GM23248 (cell line): Measurements from ENCODE around the gene SMYD4. TPM values are rescaled to one million over a fixed set of nuclear protein-coding genes. Genes with fewer than 3 reads are reported as not detected.
"Not testable (repeated sequence)": the region's sequence is repeated elsewhere in the genome, so short reads cannot be mapped to it uniquely, and the experiment has no call there.

Experiments
- DNase-seq: peaks from one replicate; pipeline ENCODE4 v3.0.0-alpha.2; 2015
- H2AFZ ChIP-seq: fragments of 200-600 bp; sonication (generic); 2 replicates; pipeline ENCODE4 v1.6.1; 2016; ENCODE audit warnings: antibody characterized with exemption
- H3F3A ChIP-seq: fragments of 200-600 bp; sonication (generic); 2 replicates; pipeline ENCODE4 v1.6.1; 2016; ENCODE audit warnings: mild to moderate bottlenecking, antibody characterized with exemption, mixed run types; ENCODE audit not compliant: insufficient read depth
- H3K27ac ChIP-seq: fragments of 200-600 bp; sonication (generic); 2 replicates; pipeline ENCODE4 v1.5.1; 2016; ENCODE audit warnings: mild to moderate bottlenecking
- H3K27me3 ChIP-seq: fragments of 200-600 bp; sonication (generic); replicated peaks from 2 replicates; pipeline ENCODE4 v1.6.1; 2016; ENCODE audit warnings: mild to moderate bottlenecking; ENCODE audit not compliant: insufficient read depth
- H3K36me3 ChIP-seq: fragments of 200-600 bp; sonication (generic); 2 replicates; pipeline ENCODE4 v1.6.1; 2016; ENCODE audit warnings: low read depth, mild to moderate bottlenecking
- H3K4me1 ChIP-seq: fragments of 200-600 bp; sonication (generic); 2 replicates; pipeline ENCODE4 v1.6.1; 2016; ENCODE audit warnings: mild to moderate bottlenecking; ENCODE audit not compliant: insufficient read depth
- H3K4me2 ChIP-seq: fragments of 200-600 bp; sonication (generic); one replicate; pipeline ENCODE4 v1.6.1; 2016; ENCODE audit warnings: mild to moderate bottlenecking; ENCODE audit not compliant: unreplicated experiment
- H3K4me3 ChIP-seq: fragments of 200-600 bp; sonication (generic); 2 replicates; pipeline ENCODE4 v1.5.1; 2016; ENCODE audit warnings: mild to moderate bottlenecking
- H3K79me2 ChIP-seq: fragments of 200-600 bp; sonication (generic); 2 replicates; pipeline ENCODE4 v1.6.1; 2016; ENCODE audit warnings: mild to moderate bottlenecking; ENCODE audit not compliant: insufficient read depth
- H3K9ac ChIP-seq: fragments of 200-600 bp; sonication (generic); 2 replicates; pipeline ENCODE4 v1.6.1; 2016; ENCODE audit warnings: mild to moderate bottlenecking
- H3K9me2 ChIP-seq: fragments of 200-600 bp; sonication (generic); 2 replicates; pipeline ENCODE4 v1.6.1; 2016; ENCODE audit warnings: mixed run types, mild to moderate bottlenecking, moderate library complexity; ENCODE audit not compliant: insufficient read depth
- H3K9me3 ChIP-seq: fragments of 200-600 bp; sonication (generic); one replicate; pipeline ENCODE4 v1.6.1; 2017; ENCODE audit warnings: low read depth
- H4K20me1 ChIP-seq: fragments of 200-600 bp; sonication (generic); 2 replicates; pipeline ENCODE4 v1.6.0; 2016; ENCODE audit not compliant: insufficient read depth
- EZH2 ChIP-seq: fragments of 200-600 bp; sonication (generic); IDR thresholded peaks from 2 replicates; pipeline ENCODE4 v1.6.1; 2018; ENCODE audit warnings: antibody characterized with exemption, mild to moderate bottlenecking; ENCODE audit not compliant: insufficient read depth, poor library complexity, severe bottlenecking
- EZH2phosphoT487 ChIP-seq: fragments of 200-600 bp; sonication (generic); IDR thresholded peaks from 2 replicates; pipeline ENCODE4 v1.6.1; 2018; ENCODE audit warnings: antibody characterized with exemption, moderate library complexity, mild to moderate bottlenecking, low read depth; ENCODE audit not compliant: insufficient read depth
- WGBS, 2 experiments: methylation state at CpG; one replicate each; pipeline ENCODE4 v1.1.6; 2015 to 2017; ENCODE audit warnings: low lambda C conversion rate in 2 of 2, low coverage in 1 of 2; ENCODE audit errors: missing lambda C conversion rate in 2 of 2; 5-methylcytosine and 5-hydroxymethylcytosine counted together
- in situ Hi-C: fragments of 300-500 bp; cut with MboI; formaldehyde crosslinking; loops from 2 replicates; pipeline ENCODE4 v1.15.0; 2020
- polyA plus RNA-seq: library from polyadenylated mRNA; unstranded; fragments of >200 nt; fragmentation: Nextera tagmentation; extraction: Ambion mirVana; gene quantifications from 2 replicates; pipeline ENCODE4 v1.2.1, GENCODE V29; 2016
- total RNA-seq: library from RNA; depleted of rRNA; stranded (reverse); fragments of >200 nt; shearing (Covaris generic); gene quantifications from 2 replicates; pipeline ENCODE4 v1.2.3, GENCODE V29; 2014

SMYD4 gene
- total and polyA plus RNA-seq, 2 experiments from 2014 or later, result 3.6 to 7.5 TPM

DNA sequence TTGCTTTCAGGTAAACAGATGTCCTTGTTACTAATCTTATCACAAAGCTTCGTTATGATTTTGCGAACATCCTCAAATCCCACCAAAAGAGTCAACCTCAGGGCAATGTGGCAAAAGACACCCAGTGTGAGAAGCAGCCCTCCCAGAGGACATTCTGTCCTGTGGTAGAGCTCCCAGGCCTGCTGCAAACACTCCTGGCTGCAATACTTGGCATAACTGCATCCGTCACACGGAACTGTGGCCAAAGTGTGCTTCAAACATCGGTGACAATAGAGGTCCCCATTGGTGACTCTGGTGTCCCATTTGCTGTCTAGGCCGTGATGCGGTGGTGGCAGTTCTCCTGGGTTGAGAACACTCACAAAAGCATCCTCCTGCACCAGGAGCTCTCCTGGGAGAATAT lies 29.5 kb downstream of the SMYD4 start:
- no peaks in the 10 kb centered on the region for H3K4me1 ChIP-seq
- H3K27ac ChIP-seq, result no peak overlapping the region
- 0 out of 2 replicates have a peak, but pooled peaks cover 6% of the 10 kb centered on the region for H3K36me3 ChIP-seq
- H3K4me3 ChIP-seq, result no peak overlapping the region
- H3K9me3 ChIP-seq, result no peaks in the 10 kb centered on the region
- no peaks in the 10 kb centered on the region for H4K20me1 ChIP-seq
- no peak overlapping the region for H2AFZ ChIP-seq
- no peaks in the 10 kb centered on the region for H3K27me3 ChIP-seq
- DNase-seq, result no peak
- no peaks in the 10 kb centered on the region for H3K9me2 ChIP-seq
- no peak overlapping the region for H3K4me2 ChIP-seq
- no peak overlapping the region for H3K9ac ChIP-seq
- H3K79me2 ChIP-seq, result no peaks in the 10 kb centered on the region; the same call in 1 of the 2 replicates
- 79 to 90% methylated on average over 7 of the region's 7 CpGs for WGBS, 2 experiments
- no peaks in the 10 kb centered on the region for H3F3A ChIP-seq
- TF ChIP-seq EZH2phosphoT487 (no peak), EZH2 (no peak)
- in situ Hi-C loops, result no loop called here

DNA sequence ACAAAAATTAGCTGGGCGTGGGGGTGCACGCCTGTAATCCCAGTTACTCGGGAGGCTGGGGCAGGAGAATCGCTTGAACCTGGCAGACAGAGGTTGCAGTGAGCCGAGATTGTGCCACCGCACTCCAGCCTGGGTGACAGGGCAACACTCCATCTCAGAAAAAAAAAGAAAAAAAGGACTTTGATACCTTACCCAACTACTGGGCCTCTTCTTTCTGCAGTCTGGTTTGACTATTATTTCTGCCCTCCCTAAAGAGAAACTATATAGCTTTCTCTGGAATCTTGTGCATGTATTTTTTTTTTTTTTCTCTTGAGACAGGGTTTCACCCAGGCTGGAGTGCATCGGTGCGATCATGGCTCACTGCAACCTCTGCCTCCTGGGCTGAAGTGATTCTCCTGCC lies 31.9 kb downstream of the SMYD4 start:
- H3K27ac ChIP-seq, H3K36me3 ChIP-seq, H2AFZ ChIP-seq, H3K4me3 ChIP-seq, in situ Hi-C loops, H3K4me1 ChIP-seq, H3K9me3 ChIP-seq, H3K9ac ChIP-seq, H3K9me2 ChIP-seq, H3F3A ChIP-seq, DNase-seq, H3K79me2 ChIP-seq, H3K4me2 ChIP-seq, H3K27me3 ChIP-seq, H4K20me1 ChIP-seq: not testable (repeated sequence)
- 98 to 99% methylated on average over 8 of the region's 8 CpGs for WGBS, 2 experiments

DNA sequence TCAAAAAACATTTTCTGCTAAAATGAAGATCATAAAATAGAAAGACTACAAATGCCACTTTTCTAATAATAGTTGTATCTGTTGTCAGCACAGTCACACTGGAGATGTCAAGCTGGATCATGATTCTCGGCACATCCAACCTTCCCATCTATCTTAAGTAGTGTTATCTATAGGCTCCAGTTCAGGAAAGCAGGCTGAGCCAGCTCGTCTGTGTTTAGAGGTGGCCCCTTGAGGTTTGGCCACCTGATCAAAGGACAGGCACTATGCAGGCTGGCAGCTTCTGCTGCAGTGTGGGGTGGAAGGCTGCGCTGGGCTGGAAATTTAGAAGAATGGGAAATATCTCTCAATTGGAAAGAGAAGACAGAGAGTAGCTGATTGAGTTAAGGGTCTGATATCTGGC lies 32.4 kb downstream of the SMYD4 start:
- H3K79me2 ChIP-seq, result peaks cover 7% of the 10 kb centered on the region
- no peaks in the 10 kb centered on the region for H3K9me3 ChIP-seq
- 80 to 83% methylated on average over 3 of the region's 3 CpGs for WGBS, 2 experiments
- no peaks in the 10 kb centered on the region for H3F3A ChIP-seq
- no peaks in the 10 kb centered on the region for H3K4me1 ChIP-seq
- H3K4me3 ChIP-seq, result no peak overlapping the region
- H3K9me2 ChIP-seq, result no peaks in the 10 kb centered on the region
- TF ChIP-seq EZH2 (no peak), EZH2phosphoT487 (no peak)
- 0 out of 2 replicates have a peak, but pooled peaks cover 6% of the 10 kb centered on the region for H3K36me3 ChIP-seq
- H3K27me3 ChIP-seq, result no peaks in the 10 kb centered on the region
- no peak overlapping the region for H2AFZ ChIP-seq
- in situ Hi-C loops, result no loop called here
- H3K27ac ChIP-seq, result no peak overlapping the region
- no peak for DNase-seq
- H4K20me1 ChIP-seq, result no peaks in the 10 kb centered on the region
- no peak overlapping the region for H3K9ac ChIP-seq
- no peak overlapping the region for H3K4me2 ChIP-seq

DNA sequence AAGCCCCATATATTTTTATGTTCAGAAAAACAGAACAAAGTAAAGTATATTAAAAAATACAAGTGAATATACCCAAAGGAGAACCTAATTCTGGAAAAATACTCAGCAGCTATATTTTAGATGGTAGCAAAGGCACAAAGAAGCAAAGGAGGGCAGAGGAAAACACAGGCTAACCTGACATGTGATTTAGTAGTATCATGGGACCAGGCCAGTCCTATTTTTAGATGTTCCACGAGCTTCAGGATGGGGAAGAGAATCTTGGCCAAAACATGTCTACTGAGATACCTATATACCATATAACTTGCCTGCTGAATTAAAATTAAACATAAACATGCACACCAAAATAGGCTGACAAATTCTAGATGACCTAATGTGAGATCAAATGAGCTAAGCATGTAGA lies 32.9 kb downstream of the SMYD4 start:
- Histone ChIP-seq H3F3A (no peaks in the 10 kb centered on the region), H3K4me1 (no peaks in the 10 kb centered on the region), H3K9me3 (no peaks in the 10 kb centered on the region), H3K4me3 (no peak overlapping the region), H3K4me2 (no peak overlapping the region), H3K27me3 (no peaks in the 10 kb centered on the region), H3K79me2 (peaks cover 13% of the 10 kb centered on the region), H3K27ac (no peak overlapping the region), H2AFZ (no peak overlapping the region), H3K9ac (no peak overlapping the region), H3K9me2 (no peaks in the 10 kb centered on the region), H3K36me3 (0 out of 2 replicates have a peak, but pooled peaks cover 6% of the 10 kb centered on the region), H4K20me1 (no peaks in the 10 kb centered on the region)
- in situ Hi-C loops, result no loop called here
- TF ChIP-seq EZH2phosphoT487 (no peak), EZH2 (no peak)
- no peak for DNase-seq
- 22 to 23% methylated on average over 1 of the region's 1 CpG for WGBS, 2 experiments

DNA sequence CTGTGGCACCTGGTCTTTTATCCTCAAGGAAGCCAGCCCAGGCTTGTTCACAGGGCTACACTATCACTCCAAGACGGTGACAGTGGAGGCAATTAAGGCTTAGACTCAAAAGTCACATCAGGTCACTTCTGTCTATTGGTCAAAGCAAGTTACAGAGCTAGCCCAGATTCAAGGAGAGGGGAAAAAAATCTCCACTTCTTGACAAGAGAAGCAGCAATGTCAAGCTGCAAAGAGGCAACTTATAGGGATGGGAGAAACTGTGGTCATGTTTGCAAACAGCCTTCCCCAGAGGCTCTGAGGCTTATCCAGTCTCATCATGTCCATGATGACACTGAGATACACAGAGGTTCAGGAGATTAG lies 36.3 kb downstream of the SMYD4 start:
- 27 to 47% methylated on average over 1 of the region's 1 CpG for WGBS, 2 experiments
- peaks cover 21% of the 10 kb centered on the region for H3K79me2 ChIP-seq
- in situ Hi-C loops, result no loop called here
- H3K9me3 ChIP-seq, result no peaks in the 10 kb centered on the region
- H3K4me1 ChIP-seq, result no peaks in the 10 kb centered on the region
- no peaks in the 10 kb centered on the region for H3K9me2 ChIP-seq
- H2AFZ ChIP-seq, result no peak overlapping the region
- no peak for TF ChIP-seq EZH2
- TF ChIP-seq EZH2phosphoT487, result no peak
- no peaks in the 10 kb centered on the region for H3K36me3 ChIP-seq
- 0 out of 2 replicates have a peak, but pooled peaks cover 4% of the 10 kb centered on the region for H3F3A ChIP-seq
- H3K9ac ChIP-seq, result no peak overlapping the region
- H3K27ac ChIP-seq, result no peak overlapping the region
- DNase-seq, result peak; percentile 25
- H3K27me3 ChIP-seq, result no peaks in the 10 kb centered on the region
- no peak overlapping the region for H3K4me3 ChIP-seq
- no peak overlapping the region for H3K4me2 ChIP-seq
- no peaks in the 10 kb centered on the region for H4K20me1 ChIP-seq
